Measurements from ENCODE around the gene DPM2. TPM values are rescaled to one million over a fixed set of nuclear protein-coding genes. Genes with fewer than 3 reads are reported as not detected.

Gene DPM2
- 10 to 100 TPM; 33.5 to 36.4 TPM for total RNA-seq
- polyA plus RNA-seq (ENCODE audit: insufficient read depth, low read depth, low replicate concordance) = 46.6 TPM
- long read RNA-seq, donor 1, transcript DPM2-201 (4 exons, 1,542 nt) = major isoform, 16 of 34 reads
- long read RNA-seq, donor 1, transcript DPM2-203 (3 exons, 928 nt) = minor isoform, 5 of 34 reads
- long read RNA-seq, donor 1, partial matches to known transcripts = 11 of 34 reads
- long read RNA-seq, donor 1, other reads (novel, unspliced or antisense) = 0 of 34 reads
- long read RNA-seq, donor 2, transcript DPM2-201 (4 exons, 1,542 nt) = major isoform, 19 of 23 reads
- long read RNA-seq, donor 2, partial matches to known transcripts = 0 of 23 reads
- long read RNA-seq, donor 2, other reads (novel, unspliced or antisense) = 0 of 23 reads

GRCh38 chr9:127937388-127938297, at the start of gene DPM2:
Gene DPM2 (minus strand): TSS chr9:127937854. CDS start chr9:127937820, 34 bp downstream.
- TF ChIP-seq CTCF (IDR thresholded peaks at IDR 0.05) (no peak), POLR2A (IDR thresholded peaks at IDR 0.05) (no peak)
- whole genome bisulfite sequencing, 2 donors = 3 to 4% methylated on average over 19 to 60 of the region's 60 CpGs
- Histone ChIP-seq H3K27me3 (no peaks in the 10 kb centered on the region), H3K27ac (peak within 1 kb of the TSS; percentile 26 to 83), H3K9me3 (no peaks in the 10 kb centered on the region), H3K36me3 (ENCODE audit: low read depth, missing control alignments) (no peaks in the 10 kb centered on the region), H3K4me3 (peak within 1 kb of the TSS; percentile 66 to 76), H3K4me1 (peaks cover 40% of the 10 kb centered on the region)
- peak; percentile 88 for DNase-seq
- intact Hi-C loops (cut with DNase I; ENCODE audit: low total_unique reads) = no loop called here

DNA sequence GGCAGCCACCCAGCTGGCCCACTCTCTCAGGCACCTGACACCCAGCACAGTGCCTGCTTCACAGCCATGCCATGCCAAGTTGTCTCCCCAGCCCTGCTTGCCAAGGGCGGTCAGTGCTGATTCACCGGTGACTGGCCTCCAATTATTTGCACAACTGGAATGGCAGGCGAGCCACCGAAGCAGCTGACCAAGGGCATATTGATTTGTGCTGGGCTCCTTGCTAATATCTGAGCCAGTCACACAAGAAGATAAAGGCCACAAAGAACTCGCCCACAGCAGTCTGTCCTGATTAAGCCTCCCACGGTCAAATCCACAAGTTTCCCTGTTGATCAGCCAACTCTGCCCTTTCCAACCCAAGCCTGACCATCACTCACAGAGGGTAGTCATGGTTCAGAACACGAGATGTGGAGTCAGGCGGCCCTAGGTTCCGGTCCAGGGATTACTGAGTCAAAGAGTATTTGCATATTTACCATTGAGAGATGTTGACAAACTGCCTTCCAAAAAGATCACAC, 49.5 kb upstream of the DPM2 start:
- 68 to 86% methylated on average over 5 to 9 of the region's 9 CpGs for WGBS, 2 donors
- Histone ChIP-seq H3K4me1 (peaks cover 10% of the 10 kb centered on the region), H3K27ac (no peak overlapping the region), H3K4me3 (no peak overlapping the region), H3K9me3 (no peaks in the 10 kb centered on the region), H3K27me3 (no peaks in the 10 kb centered on the region), H3K36me3 (ENCODE audit: low read depth, missing control alignments) (no peaks in the 10 kb centered on the region)
- TF ChIP-seq CTCF (IDR thresholded peaks at IDR 0.05) (no peak), POLR2A (IDR thresholded peaks at IDR 0.05) (no peak)
- intact Hi-C loops (cut with DNase I; ENCODE audit: low total_unique reads) = no loop called here
- no peak for DNase-seq

DNA sequence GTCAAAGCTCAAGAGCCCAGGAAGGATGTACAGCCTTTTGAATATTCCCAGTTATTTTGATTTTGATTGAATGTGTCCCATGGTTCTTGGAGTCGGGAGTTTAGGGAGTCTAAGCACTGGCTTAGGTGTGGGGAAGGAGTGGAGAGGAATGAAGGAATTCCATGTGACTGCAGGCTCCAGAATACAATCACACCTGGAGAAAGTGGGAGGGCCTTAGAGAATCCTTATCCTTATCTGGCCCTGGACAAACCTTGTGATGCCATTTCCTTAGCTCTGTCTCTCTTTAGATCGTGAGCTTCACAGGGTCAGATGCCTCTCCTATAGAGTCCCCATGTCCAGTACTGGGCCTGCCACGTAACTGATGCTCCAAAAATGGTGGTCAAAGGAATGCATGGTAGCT, 47.4 kb upstream of the DPM2 start:
- no peak for DNase-seq

DNA sequence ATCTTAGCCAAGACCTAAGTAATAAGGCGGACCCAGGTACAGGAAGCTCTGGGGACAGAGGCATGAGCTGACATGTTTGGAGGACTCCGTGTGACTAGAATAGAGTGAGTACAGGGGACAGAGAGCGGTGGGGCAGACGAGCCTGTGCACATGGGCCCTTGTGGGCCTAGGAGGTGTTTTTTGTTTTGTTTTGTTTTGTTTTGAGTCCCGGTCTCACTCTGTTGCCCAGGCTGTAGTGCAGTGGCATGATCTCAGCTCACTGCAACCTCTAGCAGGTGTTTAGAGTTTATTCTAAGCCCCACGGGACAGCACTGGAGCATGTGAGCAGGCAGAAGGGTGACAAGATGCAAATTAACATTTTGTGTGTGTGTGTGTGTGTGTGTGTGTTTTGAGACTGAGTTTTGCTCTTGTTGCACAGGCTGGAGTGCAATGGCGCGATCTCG, 46.2 kb upstream of the DPM2 start:
- Histone ChIP-seq H3K4me1 (peaks cover 20% of the 10 kb centered on the region), H3K27ac (no peak overlapping the region), H3K27me3 (no peaks in the 10 kb centered on the region), H3K36me3 (ENCODE audit: low read depth, missing control alignments) (no peaks in the 10 kb centered on the region), H3K4me3 (no peak overlapping the region), H3K9me3 (no peaks in the 10 kb centered on the region)
- 91 to 94% methylated on average over 9 of the region's 9 CpGs for WGBS, 2 donors
- no peak for DNase-seq
- intact Hi-C loops (cut with DNase I; ENCODE audit: low total_unique reads) = no loop called here
- TF ChIP-seq CTCF (IDR thresholded peaks at IDR 0.05) (no peak), POLR2A (IDR thresholded peaks at IDR 0.05) (no peak)

More for the DNA sequence above, 47.4 kb upstream of the DPM2 start:
- WGBS, 2 donors = 87 to 95% methylated on average over 3 of the region's 3 CpGs
- Histone ChIP-seq H3K36me3 (ENCODE audit: low read depth, missing control alignments) (no peaks in the 10 kb centered on the region), H3K4me3 (no peak overlapping the region), H3K9me3 (no peaks in the 10 kb centered on the region), H3K27me3 (no peaks in the 10 kb centered on the region), H3K4me1 (peaks cover 20% of the 10 kb centered on the region), H3K27ac (no peak overlapping the region)
- intact Hi-C loops (cut with DNase I; ENCODE audit: low total_unique reads) = no loop called here
- TF ChIP-seq POLR2A (IDR thresholded peaks at IDR 0.05) (no peak), CTCF (IDR thresholded peaks at IDR 0.05) (no peak)
